Heart left ventricle (tissue), 13 donors: Measurements from ENCODE around the gene NXF1.
"Not testable (repeated sequence)": the region's sequence is repeated elsewhere in the genome, so short reads cannot be mapped to it uniquely, and the experiment has no call there.

Source experiments
- POLR2A ChIP-seq, 2 donors: fragments of 450-650 bp; IDR thresholded peaks; one replicate each; pipeline ENCODE4 v1.6.1; 2017; ENCODE audit warnings: antibody characterized with exemption in 2 of 2, mild to moderate bottlenecking in 2 of 2, moderate library complexity in 2 of 2
- TF ChIP-seq, protein P1 (sequence below), 12 donors: fragments of 200-600 bp; sonication (generic) in 4 of 12; IDR thresholded peaks; one replicate each; pipeline versions ENCODE4 v1.5.0 to v1.8.0; 2018 to 2022; ENCODE audit warnings: antibody characterized with exemption in 12 of 12, mild to moderate bottlenecking in 5 of 12
- donor health status: ischemic (EF 13 %, LVEDD 7.1; RV severe dilation, severe dysfunction).
- donor health status: DM: no; HTN: yes; CAD: no.
- donor health status: DM: no; HTN: no; CAD: no.
- donor health status: ischemic (EF 25% LVEDD 6.9; RV normal size, moderate dysfunction).
- donor health status: ischemic (EF 25% LVEDD 5.7; RV mildly dilated, moderate dysfunction).
- donor health status: ischemic (EF 35%, LVEDD 5.7; RV mildly dilated, moderate dysfunction).
- donor health status: nonischemic (EF 11% LVEDD 7.7; RV severe dilation, severe dysfunction).
- donor health status: DM: yes; HTN: yes; CAD: no.
- donor health status: PGD.
- donor health status: ischemic (EF 29% LVEDD 5.4; RV normal size, mild dysfunction).
- donor health status: nonischemic (EF 23%, LVEDD 6.1; RV moderate dilation, normal function).

DNA sequence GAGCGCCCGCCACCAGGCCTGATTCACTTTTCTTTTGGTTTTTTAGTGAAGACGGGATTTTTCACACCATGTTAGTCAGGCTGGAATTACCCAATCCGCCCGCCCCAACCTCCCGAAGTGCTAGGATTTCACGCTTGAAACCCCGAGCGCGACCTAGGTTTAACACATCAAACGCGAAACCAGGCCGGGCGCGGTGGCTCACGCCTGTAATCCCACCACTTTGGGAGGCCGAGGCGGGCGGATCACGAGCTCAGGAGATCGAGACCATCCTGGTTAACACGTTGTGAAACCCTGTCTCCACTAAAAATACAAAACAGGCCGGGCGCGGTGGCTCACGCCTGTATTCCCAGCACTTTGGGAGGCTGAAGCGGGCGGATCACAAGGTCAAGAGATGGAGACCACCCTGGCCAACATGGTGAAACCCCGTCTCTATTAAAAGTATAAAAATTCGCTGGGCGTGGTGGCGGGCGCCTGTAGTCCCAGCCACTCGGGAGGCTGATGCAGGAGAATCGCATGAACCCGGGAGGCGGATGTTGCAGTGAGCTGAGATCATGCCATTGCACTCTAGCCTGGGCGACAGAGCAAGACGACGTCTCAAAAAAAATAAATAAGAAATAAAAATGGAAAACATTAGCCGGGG is 35.6 kb upstream of the NXF1 start:
- TF ChIP-seq, protein P1, sequence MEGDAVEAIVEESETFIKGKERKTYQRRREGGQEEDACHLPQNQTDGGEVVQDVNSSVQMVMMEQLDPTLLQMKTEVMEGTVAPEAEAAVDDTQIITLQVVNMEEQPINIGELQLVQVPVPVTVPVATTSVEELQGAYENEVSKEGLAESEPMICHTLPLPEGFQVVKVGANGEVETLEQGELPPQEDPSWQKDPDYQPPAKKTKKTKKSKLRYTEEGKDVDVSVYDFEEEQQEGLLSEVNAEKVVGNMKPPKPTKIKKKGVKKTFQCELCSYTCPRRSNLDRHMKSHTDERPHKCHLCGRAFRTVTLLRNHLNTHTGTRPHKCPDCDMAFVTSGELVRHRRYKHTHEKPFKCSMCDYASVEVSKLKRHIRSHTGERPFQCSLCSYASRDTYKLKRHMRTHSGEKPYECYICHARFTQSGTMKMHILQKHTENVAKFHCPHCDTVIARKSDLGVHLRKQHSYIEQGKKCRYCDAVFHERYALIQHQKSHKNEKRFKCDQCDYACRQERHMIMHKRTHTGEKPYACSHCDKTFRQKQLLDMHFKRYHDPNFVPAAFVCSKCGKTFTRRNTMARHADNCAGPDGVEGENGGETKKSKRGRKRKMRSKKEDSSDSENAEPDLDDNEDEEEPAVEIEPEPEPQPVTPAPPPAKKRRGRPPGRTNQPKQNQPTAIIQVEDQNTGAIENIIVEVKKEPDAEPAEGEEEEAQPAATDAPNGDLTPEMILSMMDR (IDR thresholded peaks at IDR 0.05), result not testable (repeated sequence)
- TF ChIP-seq POLR2A (IDR thresholded peaks at IDR 0.05), result not testable (repeated sequence)
